Measurements from ENCODE around the gene LHCGR. TPM values are rescaled to one million over a fixed set of nuclear protein-coding genes. Genes with fewer than 3 reads are reported as not detected.

LHCGR gene
- total RNA-seq, 1 donor from 2014 or later, result not detected

GRCh38 chr2:48787580-48787979 lies 32.1 kb upstream of the LHCGR start:
- no peaks in the 10 kb centered on the region for H3K27me3 ChIP-seq (ENCODE audit: control insufficient read depth, insufficient read depth, low read length)
- no peaks in the 10 kb centered on the region for H3K36me3 ChIP-seq (ENCODE audit: control insufficient read depth, insufficient read depth, low read length)
- TF ChIP-seq, protein P1, sequence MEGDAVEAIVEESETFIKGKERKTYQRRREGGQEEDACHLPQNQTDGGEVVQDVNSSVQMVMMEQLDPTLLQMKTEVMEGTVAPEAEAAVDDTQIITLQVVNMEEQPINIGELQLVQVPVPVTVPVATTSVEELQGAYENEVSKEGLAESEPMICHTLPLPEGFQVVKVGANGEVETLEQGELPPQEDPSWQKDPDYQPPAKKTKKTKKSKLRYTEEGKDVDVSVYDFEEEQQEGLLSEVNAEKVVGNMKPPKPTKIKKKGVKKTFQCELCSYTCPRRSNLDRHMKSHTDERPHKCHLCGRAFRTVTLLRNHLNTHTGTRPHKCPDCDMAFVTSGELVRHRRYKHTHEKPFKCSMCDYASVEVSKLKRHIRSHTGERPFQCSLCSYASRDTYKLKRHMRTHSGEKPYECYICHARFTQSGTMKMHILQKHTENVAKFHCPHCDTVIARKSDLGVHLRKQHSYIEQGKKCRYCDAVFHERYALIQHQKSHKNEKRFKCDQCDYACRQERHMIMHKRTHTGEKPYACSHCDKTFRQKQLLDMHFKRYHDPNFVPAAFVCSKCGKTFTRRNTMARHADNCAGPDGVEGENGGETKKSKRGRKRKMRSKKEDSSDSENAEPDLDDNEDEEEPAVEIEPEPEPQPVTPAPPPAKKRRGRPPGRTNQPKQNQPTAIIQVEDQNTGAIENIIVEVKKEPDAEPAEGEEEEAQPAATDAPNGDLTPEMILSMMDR (IDR thresholded peaks at IDR 0.05; ENCODE audit: insufficient read depth, low read length, severe bottlenecking), result no peak
- DNase-seq (ENCODE audit: low read depth), result no peak
- FAIRE-seq, result no peak
- H3K4me3 ChIP-seq (ENCODE audit: low read depth, low read length), result no peak overlapping the region

DNA sequence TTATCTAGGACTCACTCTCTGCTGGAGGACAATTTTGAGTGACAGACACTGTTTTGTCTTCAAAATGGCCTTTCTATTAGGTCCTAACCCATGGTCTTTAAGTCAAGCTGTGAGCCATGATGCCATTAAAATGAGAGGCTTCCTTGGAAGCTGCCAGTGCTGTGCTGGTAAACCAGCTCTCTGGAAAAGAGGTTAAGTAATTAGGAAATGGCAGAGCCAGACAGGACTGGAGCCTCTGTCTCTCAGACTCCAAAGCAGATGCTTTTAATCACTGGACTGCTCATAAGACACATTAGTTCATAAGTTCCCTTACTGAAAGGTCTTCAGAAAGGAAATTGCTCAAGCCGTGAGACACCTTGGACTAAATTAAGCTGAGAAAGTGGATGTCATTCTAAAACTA lies 25.8 kb upstream of the LHCGR start:
- TF ChIP-seq, protein P1 (IDR thresholded peaks at IDR 0.05; ENCODE audit: insufficient read depth, low read length, severe bottlenecking), result no peak
- DNase-seq (ENCODE audit: low read depth), result no peak
- H3K36me3 ChIP-seq (ENCODE audit: control insufficient read depth, insufficient read depth, low read length), result no peaks in the 10 kb centered on the region
- H3K27me3 ChIP-seq (ENCODE audit: control insufficient read depth, insufficient read depth, low read length), result no peaks in the 10 kb centered on the region
- no peak for FAIRE-seq
- H3K4me3 ChIP-seq (ENCODE audit: low read depth, low read length), result no peak overlapping the region

DNA sequence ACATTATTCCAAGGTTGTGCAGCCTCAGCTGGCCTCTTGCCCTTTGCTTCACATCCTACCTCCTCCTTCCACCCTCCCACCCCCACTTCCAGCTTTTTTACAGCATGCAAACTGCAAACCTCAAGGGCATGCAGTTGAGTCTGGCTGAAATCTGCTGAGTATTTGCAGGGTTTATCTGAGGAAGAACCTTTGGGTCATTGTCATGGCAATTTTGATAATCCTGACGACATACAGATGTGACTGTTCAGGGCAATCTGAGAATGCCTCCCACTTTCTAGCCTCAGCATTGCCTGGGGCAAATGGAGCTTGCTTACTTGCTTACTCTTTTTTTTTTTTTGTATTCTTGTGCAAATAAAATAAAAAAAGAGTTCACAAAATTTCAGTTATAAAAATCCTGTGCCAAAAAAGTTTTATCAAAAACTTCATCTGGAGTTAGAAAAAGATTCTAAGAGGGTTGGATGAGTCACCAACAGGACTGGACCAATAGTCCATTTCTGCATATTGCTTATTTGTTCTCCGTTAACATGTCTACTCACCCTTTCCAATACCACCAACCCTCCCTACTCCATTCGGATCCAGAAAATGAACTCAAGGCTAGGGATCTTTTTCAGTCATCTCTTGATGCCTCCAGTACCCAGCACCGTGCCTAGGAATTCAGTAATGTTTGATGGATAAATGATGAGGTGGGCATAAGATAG lies 23.6 kb upstream of the LHCGR start:
- TF ChIP-seq, protein P1 (IDR thresholded peaks at IDR 0.05; ENCODE audit: insufficient read depth, low read length, severe bottlenecking), result no peak
- H3K4me3 ChIP-seq (ENCODE audit: low read depth, low read length), result no peak overlapping the region
- DNase-seq (ENCODE audit: low read depth) (no peak), FAIRE-seq (no peak)
- no peaks in the 10 kb centered on the region for H3K27me3 ChIP-seq (ENCODE audit: control insufficient read depth, insufficient read depth, low read length)
- no peaks in the 10 kb centered on the region for H3K36me3 ChIP-seq (ENCODE audit: control insufficient read depth, insufficient read depth, low read length)

DNA sequence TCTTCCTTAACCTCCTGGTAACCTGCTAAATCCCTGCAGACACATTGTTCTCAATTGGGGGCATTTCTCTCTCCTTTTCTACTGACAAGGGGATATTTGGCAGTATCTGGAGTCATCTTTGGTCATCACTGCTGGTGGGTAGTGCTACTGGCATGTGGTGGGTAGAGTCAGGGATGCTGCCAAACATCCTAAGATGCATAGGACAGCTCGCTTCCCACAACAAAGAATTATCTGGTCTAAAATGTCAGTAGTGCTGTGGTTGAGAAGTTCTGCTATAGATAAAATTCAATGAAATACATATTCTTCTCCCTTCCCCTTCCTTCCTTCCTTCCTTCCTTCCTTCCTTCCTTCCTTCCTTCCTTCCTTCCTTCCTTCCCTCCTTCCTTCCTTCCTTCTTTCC lies 18.7 kb upstream of the LHCGR start:
- TF ChIP-seq, protein P1 (IDR thresholded peaks at IDR 0.05; ENCODE audit: insufficient read depth, low read length, severe bottlenecking), result no peak
- no peaks in the 10 kb centered on the region for H3K27me3 ChIP-seq (ENCODE audit: control insufficient read depth, insufficient read depth, low read length)
- FAIRE-seq, result no peak
- no peak overlapping the region for H3K4me3 ChIP-seq (ENCODE audit: low read depth, low read length)
- no peaks in the 10 kb centered on the region for H3K36me3 ChIP-seq (ENCODE audit: control insufficient read depth, insufficient read depth, low read length)
- DNase-seq (ENCODE audit: low read depth), result no peak

DNA sequence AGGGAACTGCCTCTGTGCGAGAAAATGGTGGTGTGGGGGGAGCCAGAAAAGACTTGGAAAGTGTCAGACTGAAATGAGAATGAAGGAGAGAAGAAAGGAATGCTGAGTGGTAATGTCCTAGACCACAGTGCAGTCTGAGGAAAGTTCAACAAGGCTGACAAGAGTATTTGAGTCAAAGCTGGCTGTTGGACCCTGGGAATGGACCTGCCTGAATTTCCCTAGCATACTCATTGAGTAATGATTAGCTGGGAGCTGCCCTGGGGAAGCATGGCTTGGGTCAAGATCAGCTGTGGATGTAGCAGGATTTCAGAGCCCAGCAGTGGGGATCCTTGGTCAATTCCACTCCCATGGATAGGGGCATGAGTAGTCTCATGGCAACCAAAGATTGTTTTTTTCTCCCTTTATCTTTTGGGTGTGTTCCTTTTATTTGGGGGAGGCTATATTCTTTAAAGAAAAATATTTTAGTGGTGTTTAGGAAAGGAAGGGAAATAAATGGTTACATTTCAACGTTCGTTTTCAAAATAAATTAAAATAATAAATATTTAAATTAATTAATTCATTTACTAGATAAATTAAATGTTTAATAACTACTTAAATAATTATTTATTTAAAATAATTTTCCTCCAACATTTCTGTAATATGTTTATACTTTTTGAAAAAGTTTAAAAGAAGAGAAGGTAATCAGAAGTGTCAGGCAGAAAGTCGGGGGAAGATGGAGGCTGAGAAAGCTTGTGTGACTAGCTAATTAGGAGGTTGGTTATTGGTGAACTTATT lies 15.9 kb upstream of the LHCGR start:
- Histone ChIP-seq H3K4me3 (ENCODE audit: low read depth, low read length) (no peak overlapping the region), H3K36me3 (ENCODE audit: control insufficient read depth, insufficient read depth, low read length) (no peaks in the 10 kb centered on the region), H3K27me3 (ENCODE audit: control insufficient read depth, insufficient read depth, low read length) (no peaks in the 10 kb centered on the region)
- TF ChIP-seq, protein P1 (IDR thresholded peaks at IDR 0.05; ENCODE audit: insufficient read depth, low read length, severe bottlenecking), result no peak
- FAIRE-seq, result no peak
- no peak for DNase-seq (ENCODE audit: low read depth)

Data from bronchial epithelial cell (primary cell).